Calu3 (cell line): ENCODE results near the gene NR2C1. TPM values are rescaled to one million over a fixed set of nuclear protein-coding genes. Genes with fewer than 3 reads are reported as not detected.

Source experiments
- BruUV-seq: library from RNA; stranded (reverse); fragments of 400-500 nt; replicated peaks from 2 replicates; lab custom pipeline; 2021; lab: Mats Ljungman, UMichigan
- CTCF ChIA-PET: fragments of 300-600 bp; sonication (Branson Sonifier 250); formaldehyde crosslinking; loops from one replicate; lab custom pipeline; 2022; ENCODE audit warnings: antibody characterized with exemption; lab: Charles Lee
- DNase-seq: peaks from one replicate; pipeline ENCODE4 v3.0.0; 2022
- H3K27ac Mint-ChIP-seq: one replicate; pipeline ENCODE4 v1.8.0; 2022; ENCODE audit warnings: mixed read lengths; ENCODE audit not compliant: unreplicated experiment
- H3K27me3 Mint-ChIP-seq: one replicate; pipeline ENCODE4 v1.8.0; 2022; ENCODE audit warnings: mixed read lengths; ENCODE audit not compliant: unreplicated experiment
- H3K36me3 Mint-ChIP-seq: one replicate; pipeline ENCODE4 v1.8.0; 2022; ENCODE audit warnings: mild to moderate bottlenecking, moderate library complexity, mixed read lengths; ENCODE audit not compliant: insufficient read depth, unreplicated experiment
- H3K4me1 Mint-ChIP-seq: one replicate; pipeline ENCODE4 v1.8.0; 2022; ENCODE audit warnings: mild to moderate bottlenecking, low read depth, mixed read lengths; ENCODE audit not compliant: unreplicated experiment
- H3K4me3 Mint-ChIP-seq: one replicate; pipeline ENCODE4 v1.8.0; 2022; ENCODE audit warnings: mild to moderate bottlenecking, low read depth, moderate library complexity, mixed read lengths; ENCODE audit not compliant: unreplicated experiment
- H3K9me3 Mint-ChIP-seq: one replicate; pipeline ENCODE4 v1.8.0; 2022; ENCODE audit warnings: low read depth, mixed read lengths; ENCODE audit not compliant: unreplicated experiment
- intact Hi-C: fragments of 100-400 bp; cut with micrococcal nuclease; formaldehyde crosslinking; loops from one replicate; pipeline ENCODE4 v1.10.0; 2022; ENCODE audit not compliant: unreplicated experiment
- total RNA-seq: library from RNA; stranded (reverse); gene quantifications from 2 replicates; pipeline ENCODE4 v1.2.3, GENCODE V29; 2022
- TF ChIP-seq, protein P1 (sequence below): fragments of 200-600 bp; IDR thresholded peaks from one replicate; pipeline ENCODE4 v1.8.0; 2022; ENCODE audit warnings: antibody characterized with exemption; ENCODE audit not compliant: unreplicated experiment

NR2C1 gene
- total RNA-seq, 1 experiment from 2014 or later, result 50.3 TPM

DNA sequence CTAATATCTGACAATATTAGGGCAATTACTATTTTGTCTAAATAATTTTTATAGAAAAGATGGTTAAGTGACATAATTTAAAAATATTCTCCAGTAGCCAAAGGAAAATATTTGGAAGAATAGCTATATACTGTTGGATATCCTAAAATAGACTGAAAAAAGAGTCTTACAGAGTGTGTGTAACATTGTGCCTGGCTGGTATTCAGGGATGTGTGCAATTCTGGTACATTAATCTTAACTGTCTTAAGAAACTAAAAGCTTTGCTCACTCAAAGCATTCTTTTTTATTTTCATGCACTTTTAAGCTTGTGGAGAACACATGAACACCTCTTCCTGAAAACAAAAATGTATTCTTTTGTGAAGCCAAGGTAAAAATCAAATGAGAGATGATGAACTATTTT, 10.1 kb upstream of the NR2C1 start:
- Mint-ChIP-seq H3K9me3 (no peaks in the 10 kb centered on the region), H3K4me3 (no peak overlapping the region), H3K36me3 (peaks cover 59% of the 10 kb centered on the region), H3K27ac (no peak overlapping the region), H3K27me3 (no peaks in the 10 kb centered on the region), H3K4me1 (no peaks in the 10 kb centered on the region)
- TF ChIP-seq, protein P1, sequence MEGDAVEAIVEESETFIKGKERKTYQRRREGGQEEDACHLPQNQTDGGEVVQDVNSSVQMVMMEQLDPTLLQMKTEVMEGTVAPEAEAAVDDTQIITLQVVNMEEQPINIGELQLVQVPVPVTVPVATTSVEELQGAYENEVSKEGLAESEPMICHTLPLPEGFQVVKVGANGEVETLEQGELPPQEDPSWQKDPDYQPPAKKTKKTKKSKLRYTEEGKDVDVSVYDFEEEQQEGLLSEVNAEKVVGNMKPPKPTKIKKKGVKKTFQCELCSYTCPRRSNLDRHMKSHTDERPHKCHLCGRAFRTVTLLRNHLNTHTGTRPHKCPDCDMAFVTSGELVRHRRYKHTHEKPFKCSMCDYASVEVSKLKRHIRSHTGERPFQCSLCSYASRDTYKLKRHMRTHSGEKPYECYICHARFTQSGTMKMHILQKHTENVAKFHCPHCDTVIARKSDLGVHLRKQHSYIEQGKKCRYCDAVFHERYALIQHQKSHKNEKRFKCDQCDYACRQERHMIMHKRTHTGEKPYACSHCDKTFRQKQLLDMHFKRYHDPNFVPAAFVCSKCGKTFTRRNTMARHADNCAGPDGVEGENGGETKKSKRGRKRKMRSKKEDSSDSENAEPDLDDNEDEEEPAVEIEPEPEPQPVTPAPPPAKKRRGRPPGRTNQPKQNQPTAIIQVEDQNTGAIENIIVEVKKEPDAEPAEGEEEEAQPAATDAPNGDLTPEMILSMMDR, result no peak
- no peak for DNase-seq
- intact Hi-C loops, result no loop called here
- CTCF ChIA-PET, result no interaction called here
- no TSS peak for BruUV-seq

GRCh38 chr12:95077341-95077740, 3.9 kb upstream of the NR2C1 start:
- Mint-ChIP-seq H3K4me3 (no peak overlapping the region), H3K27ac (peak overlapping the region; percentile 0)
- CTCF ChIA-PET, result no interaction called here

GRCh38 chr12:95074766-95075165, 1.3 kb upstream of the NR2C1 start:
- Mint-ChIP-seq H3K4me3 (no peak overlapping the region), H3K9me3 (no peaks in the 10 kb centered on the region), H3K27ac (peak overlapping the region; percentile 56), H3K27me3 (no peaks in the 10 kb centered on the region), H3K4me1 (peaks cover 7% of the 10 kb centered on the region), H3K36me3 (peaks cover 63% of the 10 kb centered on the region)
- no peak for DNase-seq
- CTCF ChIA-PET, result no interaction called here
- no TSS peak for BruUV-seq
- TF ChIP-seq, protein P1, result no peak
- intact Hi-C loops, result no loop called here

More at GRCh38 chr12:95077341-95077740, 3.9 kb upstream of the NR2C1 start:
- no peak for DNase-seq
- no TSS peak for BruUV-seq
- Mint-ChIP-seq H3K9me3 (no peaks in the 10 kb centered on the region), H3K4me1 (no peaks in the 10 kb centered on the region), H3K36me3 (peaks cover 66% of the 10 kb centered on the region), H3K27me3 (no peaks in the 10 kb centered on the region)
- TF ChIP-seq, protein P1, result no peak
- intact Hi-C loops, result no loop called here

- Mint-ChIP-seq H3K4me3 (peak overlapping the region; percentile 98), H3K27ac (peak overlapping the region; percentile 90)
- TSS peak; percentile 64 for BruUV-seq
Observed at GRCh38 chr12:95073698-95074520, 491 bp upstream of the NR2C1 start.

More at GRCh38 chr12:95073698-95074520, 491 bp upstream of the NR2C1 start:
- DNase-seq, result no peak
- Mint-ChIP-seq H3K36me3 (peaks cover 57% of the 10 kb centered on the region), H3K4me1 (peaks cover 7% of the 10 kb centered on the region), H3K27me3 (no peaks in the 10 kb centered on the region), H3K9me3 (no peaks in the 10 kb centered on the region)
- TF ChIP-seq, protein P1, result peak; percentile 75
- CTCF ChIA-PET, result interaction anchor here (0.7 to 2.2 kb wide), 8 partner anchors 12 to 732 kb away, joined by 3 to 8 read pairs (median 3); partner anchors contain the start of gene METAP2
- intact Hi-C loops, result no loop called here
